Upper lobe of left lung (tissue), 4 donors: ENCODE results near the gene IFT57.

Experiments used
- EP300 ChIP-seq, 4 donors: sonication (generic); formaldehyde crosslinking; IDR thresholded peaks; one replicate each; pipeline ENCODE4 v1.5.1; 2017; ENCODE audit warnings: antibody characterized with exemption in 4 of 4, control low read depth in 2 of 4
- POLR2A ChIP-seq, 4 donors: fragments of 450-650 bp; IDR thresholded peaks; one replicate each; pipeline ENCODE4 v1.5.1; 2016 to 2017; ENCODE audit warnings: antibody characterized with exemption in 4 of 4, mild to moderate bottlenecking in 2 of 4
- POLR2AphosphoS5 ChIP-seq, 2 donors: sonication (generic); formaldehyde crosslinking; IDR thresholded peaks; one replicate each; pipeline ENCODE4 v1.5.1; 2017; ENCODE audit warnings: antibody characterized with exemption in 2 of 2
- TF ChIP-seq, protein P1 (sequence below), 6 experiments: fragments of 450-650 bp in 4 of 6; fragments of 200-600 bp in 2 of 6; sonication (generic) in 2 of 6; IDR thresholded peaks; one replicate each; pipeline ENCODE4 v1.5.1; 2016 to 2019; ENCODE audit warnings: antibody characterized with exemption in 6 of 6

DNA sequence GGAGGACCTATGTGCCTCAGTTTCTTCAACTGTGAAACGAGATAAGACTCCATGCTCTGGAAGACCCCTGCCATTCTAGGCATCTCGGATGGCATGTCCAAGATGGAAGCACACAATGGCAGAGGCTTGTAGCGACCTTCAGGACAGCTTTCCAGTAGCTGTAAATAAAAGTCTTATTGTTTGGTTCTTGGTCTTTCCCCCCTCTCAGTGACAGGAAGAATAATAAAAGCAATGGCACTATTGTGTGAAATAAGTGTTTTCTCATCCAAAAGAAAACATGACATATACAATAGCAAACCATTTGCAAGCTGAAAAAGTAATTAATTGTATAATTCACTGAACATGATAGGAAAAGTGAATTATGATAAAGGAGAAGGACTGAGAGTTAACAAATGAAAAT, 98.9 kb downstream of the IFT57 start:
- TF ChIP-seq, protein P1, sequence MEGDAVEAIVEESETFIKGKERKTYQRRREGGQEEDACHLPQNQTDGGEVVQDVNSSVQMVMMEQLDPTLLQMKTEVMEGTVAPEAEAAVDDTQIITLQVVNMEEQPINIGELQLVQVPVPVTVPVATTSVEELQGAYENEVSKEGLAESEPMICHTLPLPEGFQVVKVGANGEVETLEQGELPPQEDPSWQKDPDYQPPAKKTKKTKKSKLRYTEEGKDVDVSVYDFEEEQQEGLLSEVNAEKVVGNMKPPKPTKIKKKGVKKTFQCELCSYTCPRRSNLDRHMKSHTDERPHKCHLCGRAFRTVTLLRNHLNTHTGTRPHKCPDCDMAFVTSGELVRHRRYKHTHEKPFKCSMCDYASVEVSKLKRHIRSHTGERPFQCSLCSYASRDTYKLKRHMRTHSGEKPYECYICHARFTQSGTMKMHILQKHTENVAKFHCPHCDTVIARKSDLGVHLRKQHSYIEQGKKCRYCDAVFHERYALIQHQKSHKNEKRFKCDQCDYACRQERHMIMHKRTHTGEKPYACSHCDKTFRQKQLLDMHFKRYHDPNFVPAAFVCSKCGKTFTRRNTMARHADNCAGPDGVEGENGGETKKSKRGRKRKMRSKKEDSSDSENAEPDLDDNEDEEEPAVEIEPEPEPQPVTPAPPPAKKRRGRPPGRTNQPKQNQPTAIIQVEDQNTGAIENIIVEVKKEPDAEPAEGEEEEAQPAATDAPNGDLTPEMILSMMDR (IDR thresholded peaks at IDR 0.05), result no peak
- TF ChIP-seq POLR2A (IDR thresholded peaks at IDR 0.05) (no peak), EP300 (IDR thresholded peaks at IDR 0.05) (no peak), POLR2AphosphoS5 (IDR thresholded peaks at IDR 0.05) (no peak)
